Measurements from ENCODE around the gene SCIN.
"Not testable (repeated sequence)": the region's sequence is repeated elsewhere in the genome, so short reads cannot be mapped to it uniquely, and the experiment has no call there.

Gene SCIN

GRCh38 chr7:12619461-12620069 lies 49.0 kb downstream of the SCIN start:
- no peak for DNase-seq

- DNase-seq = no peak
Measured at GRCh38 chr7:12620371-12620770, 49.9 kb downstream of the SCIN start.

- no peak for DNase-seq
Measured at GRCh38 chr7:12623223-12623622, 52.7 kb downstream of the SCIN start.

GRCh38 chr7:12623885-12624498 lies 53.5 kb downstream of the SCIN start:
- peak; percentile 16 for DNase-seq

GRCh38 chr7:12625836-12626235 lies 55.3 kb downstream of the SCIN start:
- no peak for DNase-seq

GRCh38 chr7:12629816-12630512 lies 59.4 kb downstream of the SCIN start:
- no peak for DNase-seq

- no peak for DNase-seq
Measured at GRCh38 chr7:12630513-12630819, 59.9 kb downstream of the SCIN start.

GRCh38 chr7:12633582-12633981 lies 63.1 kb downstream of the SCIN start:
- no peak for DNase-seq

GRCh38 chr7:12635830-12636229 lies 65.3 kb downstream of the SCIN start:
- no peak for DNase-seq

GRCh38 chr7:12637328-12637727 lies 66.8 kb downstream of the SCIN start:
- DNase-seq = no peak

- DNase-seq = no peak
Measured at GRCh38 chr7:12637819-12638592, 67.5 kb downstream of the SCIN start.

GRCh38 chr7:12638851-12639456 lies 68.4 kb downstream of the SCIN start:
- DNase-seq = peak; percentile 30

GRCh38 chr7:12640299-12641096 lies 70.0 kb downstream of the SCIN start:
- no peak for DNase-seq

GRCh38 chr7:12641196-12641595 lies 70.7 kb downstream of the SCIN start:
- no peak for DNase-seq

GRCh38 chr7:12642508-12642907 lies 72.0 kb downstream of the SCIN start:
- DNase-seq = no peak

GRCh38 chr7:12643001-12643643 lies 72.6 kb downstream of the SCIN start:
- no peak for DNase-seq

GRCh38 chr7:12643644-12644043 lies 73.1 kb downstream of the SCIN start:
- DNase-seq = no peak

GRCh38 chr7:12645212-12645611 lies 74.7 kb downstream of the SCIN start:
- not testable (repeated sequence) for DNase-seq

GRCh38 chr7:12646139-12646538 lies 75.6 kb downstream of the SCIN start:
- DNase-seq = no peak

- DNase-seq = no peak
Measured at GRCh38 chr7:12647364-12648219, 77.1 kb downstream of the SCIN start.

GRCh38 chr7:12648704-12649261 lies 78.3 kb downstream of the SCIN start:
- DNase-seq = no peak
